ENCODE measurements around the gene NGEF.

DNA sequence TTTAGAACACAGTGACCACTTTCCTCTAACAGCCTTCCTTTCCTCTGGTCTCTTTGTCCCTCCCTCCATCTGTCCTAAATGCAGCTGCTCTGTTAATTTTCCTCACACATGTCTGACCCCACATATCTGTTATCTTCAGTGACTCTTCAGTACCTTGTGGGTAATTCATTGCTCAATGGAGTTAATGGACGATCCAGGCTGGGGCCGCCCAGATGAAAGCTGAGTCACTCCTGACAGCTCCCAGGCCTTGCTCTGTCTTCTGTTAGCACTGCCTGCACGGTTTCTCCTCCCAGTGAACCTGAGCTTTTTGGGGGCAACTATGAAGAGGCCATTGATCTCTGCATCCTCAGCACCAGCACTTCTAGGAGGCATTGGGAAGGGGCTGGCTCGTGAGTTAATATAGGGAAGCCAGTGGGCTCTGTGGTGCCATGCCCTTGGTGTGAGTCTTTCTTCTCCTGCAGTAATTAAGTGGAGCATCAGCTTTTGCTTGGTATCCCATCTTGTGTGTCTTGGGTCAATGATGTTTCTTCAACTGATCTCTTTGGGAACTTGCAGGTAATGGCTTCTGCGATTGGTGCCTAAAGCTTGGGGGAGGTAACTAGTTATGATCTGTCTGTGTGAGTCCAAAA, 75.7 kb downstream of the NGEF start:
- TF ChIP-seq YY1 (IDR thresholded peaks at IDR 0.05; ENCODE audit: low read depth) (no peak), EP300 (IDR thresholded peaks at IDR 0.05; ENCODE audit: borderline replicate concordance in 1 of 2, low read depth in 1 of 2, low read length in 1 of 2) (no peak)
- TF ChIP-seq, protein P1, sequence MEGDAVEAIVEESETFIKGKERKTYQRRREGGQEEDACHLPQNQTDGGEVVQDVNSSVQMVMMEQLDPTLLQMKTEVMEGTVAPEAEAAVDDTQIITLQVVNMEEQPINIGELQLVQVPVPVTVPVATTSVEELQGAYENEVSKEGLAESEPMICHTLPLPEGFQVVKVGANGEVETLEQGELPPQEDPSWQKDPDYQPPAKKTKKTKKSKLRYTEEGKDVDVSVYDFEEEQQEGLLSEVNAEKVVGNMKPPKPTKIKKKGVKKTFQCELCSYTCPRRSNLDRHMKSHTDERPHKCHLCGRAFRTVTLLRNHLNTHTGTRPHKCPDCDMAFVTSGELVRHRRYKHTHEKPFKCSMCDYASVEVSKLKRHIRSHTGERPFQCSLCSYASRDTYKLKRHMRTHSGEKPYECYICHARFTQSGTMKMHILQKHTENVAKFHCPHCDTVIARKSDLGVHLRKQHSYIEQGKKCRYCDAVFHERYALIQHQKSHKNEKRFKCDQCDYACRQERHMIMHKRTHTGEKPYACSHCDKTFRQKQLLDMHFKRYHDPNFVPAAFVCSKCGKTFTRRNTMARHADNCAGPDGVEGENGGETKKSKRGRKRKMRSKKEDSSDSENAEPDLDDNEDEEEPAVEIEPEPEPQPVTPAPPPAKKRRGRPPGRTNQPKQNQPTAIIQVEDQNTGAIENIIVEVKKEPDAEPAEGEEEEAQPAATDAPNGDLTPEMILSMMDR (IDR thresholded peaks at IDR 0.05) = no peak
- TF ChIP-seq, protein P2, sequence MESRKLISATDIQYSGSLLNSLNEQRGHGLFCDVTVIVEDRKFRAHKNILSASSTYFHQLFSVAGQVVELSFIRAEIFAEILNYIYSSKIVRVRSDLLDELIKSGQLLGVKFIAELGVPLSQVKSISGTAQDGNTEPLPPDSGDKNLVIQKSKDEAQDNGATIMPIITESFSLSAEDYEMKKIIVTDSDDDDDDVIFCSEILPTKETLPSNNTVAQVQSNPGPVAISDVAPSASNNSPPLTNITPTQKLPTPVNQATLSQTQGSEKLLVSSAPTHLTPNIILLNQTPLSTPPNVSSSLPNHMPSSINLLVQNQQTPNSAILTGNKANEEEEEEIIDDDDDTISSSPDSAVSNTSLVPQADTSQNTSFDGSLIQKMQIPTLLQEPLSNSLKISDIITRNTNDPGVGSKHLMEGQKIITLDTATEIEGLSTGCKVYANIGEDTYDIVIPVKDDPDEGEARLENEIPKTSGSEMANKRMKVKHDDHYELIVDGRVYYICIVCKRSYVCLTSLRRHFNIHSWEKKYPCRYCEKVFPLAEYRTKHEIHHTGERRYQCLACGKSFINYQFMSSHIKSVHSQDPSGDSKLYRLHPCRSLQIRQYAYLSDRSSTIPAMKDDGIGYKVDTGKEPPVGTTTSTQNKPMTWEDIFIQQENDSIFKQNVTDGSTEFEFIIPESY (IDR thresholded peaks at IDR 0.05; ENCODE audit: borderline replicate concordance, low read depth) = no peak
